Right lobe of liver (tissue), 4 donors: ENCODE results near the gene RAI1.

ENCODE experiments used
- POLR2A ChIP-seq: fragments of 450-650 bp; IDR thresholded peaks from one replicate; pipeline ENCODE4 v1.6.1; 2017; ENCODE audit warnings: antibody characterized with exemption, mild to moderate bottlenecking
- TF ChIP-seq, protein P1 (sequence below), 4 donors: fragments of 200-600 bp in 3 of 4; fragments of 450-650 bp in 1 of 4; IDR thresholded peaks; one replicate each; pipeline versions ENCODE4 v1.5.1 to v1.8.0; 2016 to 2022; ENCODE audit warnings: antibody characterized with exemption in 4 of 4, mild to moderate bottlenecking in 2 of 4
- donor health status: DM: no; HTN: no; CAD: no.
- donor health status: DM: no; HTN: no; CAD: no.
- donor health status: DM: no; HTN: yes; CAD: no.

DNA sequence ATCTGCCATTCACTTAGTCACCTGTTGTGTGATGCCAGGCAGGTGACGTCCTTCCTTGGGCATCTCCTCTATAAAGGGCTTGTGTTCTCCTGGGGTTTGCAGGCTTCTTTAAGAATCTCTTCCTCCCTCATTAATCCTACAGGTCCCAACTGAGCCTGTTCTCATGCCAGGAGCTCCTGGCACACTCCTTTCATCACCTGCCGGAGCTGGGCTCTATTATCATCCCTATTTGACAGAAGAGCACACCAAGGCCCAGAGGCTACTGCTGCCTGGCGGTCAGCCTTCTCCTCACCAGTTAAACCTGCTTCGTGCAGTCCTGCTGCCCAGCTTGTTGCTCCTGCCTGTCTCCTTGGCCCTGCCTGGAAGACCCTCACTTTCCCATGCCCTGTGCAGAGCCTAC lies 51.2 kb downstream of the RAI1 start:
- no peak for TF ChIP-seq POLR2A
- TF ChIP-seq, protein P1, sequence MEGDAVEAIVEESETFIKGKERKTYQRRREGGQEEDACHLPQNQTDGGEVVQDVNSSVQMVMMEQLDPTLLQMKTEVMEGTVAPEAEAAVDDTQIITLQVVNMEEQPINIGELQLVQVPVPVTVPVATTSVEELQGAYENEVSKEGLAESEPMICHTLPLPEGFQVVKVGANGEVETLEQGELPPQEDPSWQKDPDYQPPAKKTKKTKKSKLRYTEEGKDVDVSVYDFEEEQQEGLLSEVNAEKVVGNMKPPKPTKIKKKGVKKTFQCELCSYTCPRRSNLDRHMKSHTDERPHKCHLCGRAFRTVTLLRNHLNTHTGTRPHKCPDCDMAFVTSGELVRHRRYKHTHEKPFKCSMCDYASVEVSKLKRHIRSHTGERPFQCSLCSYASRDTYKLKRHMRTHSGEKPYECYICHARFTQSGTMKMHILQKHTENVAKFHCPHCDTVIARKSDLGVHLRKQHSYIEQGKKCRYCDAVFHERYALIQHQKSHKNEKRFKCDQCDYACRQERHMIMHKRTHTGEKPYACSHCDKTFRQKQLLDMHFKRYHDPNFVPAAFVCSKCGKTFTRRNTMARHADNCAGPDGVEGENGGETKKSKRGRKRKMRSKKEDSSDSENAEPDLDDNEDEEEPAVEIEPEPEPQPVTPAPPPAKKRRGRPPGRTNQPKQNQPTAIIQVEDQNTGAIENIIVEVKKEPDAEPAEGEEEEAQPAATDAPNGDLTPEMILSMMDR (IDR thresholded peaks at IDR 0.05), result no peak
